Suprapubic skin (tissue), 4 donors: ENCODE measurements around the gene TSPAN14. TPM values are rescaled to one million over a fixed set of nuclear protein-coding genes. Genes with fewer than 3 reads are reported as not detected.
A peak's percentile ranks its signal among the peaks of the same experiment; 100 is the strongest.

Experiments
- DNase-seq, 2 donors: peaks; one replicate each; pipeline ENCODE4 v3.0.0-alpha.2; 2019; ENCODE audit warnings: low spot score in 2 of 2
- H3K27ac ChIP-seq: fragments of 200-600 bp; sonication (generic); one replicate; pipeline ENCODE4 v1.5.1; 2019
- H3K27me3 ChIP-seq: fragments of 200-600 bp; sonication (generic); one replicate; pipeline ENCODE4 v1.5.1; 2019
- H3K36me3 ChIP-seq: fragments of 200-600 bp; sonication (generic); one replicate; pipeline ENCODE4 v1.5.1; 2019
- H3K4me1 ChIP-seq: fragments of 200-600 bp; sonication (generic); one replicate; pipeline ENCODE4 v1.5.1; 2019
- H3K4me3 ChIP-seq: fragments of 200-600 bp; sonication (generic); one replicate; pipeline ENCODE4 v1.5.1; 2019; ENCODE audit warnings: mild to moderate bottlenecking
- H3K9me3 ChIP-seq: fragments of 200-600 bp; sonication (generic); one replicate; pipeline ENCODE4 v1.5.1; 2019
- CTCF ChIP-seq, 2 donors: fragments of 200-600 bp in 1 of 2; fragments of 450-650 bp in 1 of 2; sonication (generic) in 1 of 2; IDR thresholded peaks; one replicate each; pipeline ENCODE4 v1.5.1; 2016 to 2019; ENCODE audit warnings: antibody characterized with exemption in 2 of 2, mild to moderate bottlenecking in 1 of 2, moderate library complexity in 1 of 2
- EP300 ChIP-seq: sonication (generic); formaldehyde crosslinking; IDR thresholded peaks from one replicate; pipeline ENCODE4 v1.6.1; 2017; ENCODE audit warnings: antibody characterized with exemption
- POLR2A ChIP-seq, 2 donors: fragments of 450-650 bp; IDR thresholded peaks; one replicate each; pipeline ENCODE4 v1.6.1; 2017; ENCODE audit warnings: antibody characterized with exemption in 2 of 2, mild to moderate bottlenecking in 2 of 2, moderate library complexity in 2 of 2
- POLR2AphosphoS5 ChIP-seq, 3 donors: sonication (generic); formaldehyde crosslinking; IDR thresholded peaks; one replicate each; pipeline ENCODE4 v1.6.1; 2017; ENCODE audit warnings: antibody characterized with exemption in 3 of 3
- WGBS: methylation state at CpG from one replicate; pipeline ENCODE4 v1.1.5; 2018; 5-methylcytosine and 5-hydroxymethylcytosine counted together
- total RNA-seq, 4 donors: library from RNA; depleted of rRNA; stranded (reverse); fragments of >200 nt; gene quantifications; one replicate each; pipeline ENCODE4 v1.1.0, GENCODE V29; 2016

The TSPAN14 gene
- total RNA-seq, 4 donors from 2014 or later: 99.7 to 145 (median 122) TPM

- Histone ChIP-seq H3K36me3 (no peaks in the 10 kb centered on the region), H3K27me3 (no peaks in the 10 kb centered on the region), H3K9me3 (no peaks in the 10 kb centered on the region), H3K4me1 (peaks cover 47% of the 10 kb centered on the region), H3K27ac (peak overlapping the region; percentile 91), H3K4me3 (peak overlapping the region; percentile 92)
- TF ChIP-seq EP300: no peak
- no peak for TF ChIP-seq CTCF (IDR thresholded peaks at IDR 0.05)
- no peak for TF ChIP-seq POLR2AphosphoS5 (IDR thresholded peaks at IDR 0.05)
- TF ChIP-seq POLR2A (IDR thresholded peaks at IDR 0.05): no peak
- WGBS: 26% methylated on average over 23 of the region's 23 CpGs
- DNase-seq: no peak
Measured at GRCh38 chr10:80453056-80453841, 861 bp upstream of the TSPAN14 start.

- Histone ChIP-seq H3K27ac (peak overlapping the region; percentile 99), H3K4me3 (peak overlapping the region; percentile 92), H3K36me3 (no peaks in the 10 kb centered on the region), H3K9me3 (no peaks in the 10 kb centered on the region), H3K27me3 (no peaks in the 10 kb centered on the region), H3K4me1 (peaks cover 60% of the 10 kb centered on the region)
- TF ChIP-seq POLR2A (IDR thresholded peaks at IDR 0.05): no peak
- TF ChIP-seq POLR2AphosphoS5 (IDR thresholded peaks at IDR 0.05): no peak
- no peak for TF ChIP-seq EP300
- no peak for TF ChIP-seq CTCF (IDR thresholded peaks at IDR 0.05)
- WGBS: 0% methylated on average over 1 of the region's 81 CpGs
- peak in 1 of 2 donors; percentile 76 for DNase-seq
Measured at GRCh38 chr10:80454513-80455460, 677 bp downstream of the TSPAN14 start.

- Histone ChIP-seq H3K4me3 (peak overlapping the region; percentile 92), H3K9me3 (no peaks in the 10 kb centered on the region), H3K27me3 (no peaks in the 10 kb centered on the region), H3K27ac (peak overlapping the region; percentile 99), H3K4me1 (peaks cover 69% of the 10 kb centered on the region), H3K36me3 (no peaks in the 10 kb centered on the region)
- TF ChIP-seq EP300 (no peak), CTCF (IDR thresholded peaks at IDR 0.05) (no peak), POLR2AphosphoS5 (IDR thresholded peaks at IDR 0.05) (no peak)
- DNase-seq: no peak
- WGBS: 61% methylated on average over 10 of the region's 13 CpGs
Measured at GRCh38 chr10:80455461-80456349, 1.6 kb downstream of the TSPAN14 start.

DNA sequence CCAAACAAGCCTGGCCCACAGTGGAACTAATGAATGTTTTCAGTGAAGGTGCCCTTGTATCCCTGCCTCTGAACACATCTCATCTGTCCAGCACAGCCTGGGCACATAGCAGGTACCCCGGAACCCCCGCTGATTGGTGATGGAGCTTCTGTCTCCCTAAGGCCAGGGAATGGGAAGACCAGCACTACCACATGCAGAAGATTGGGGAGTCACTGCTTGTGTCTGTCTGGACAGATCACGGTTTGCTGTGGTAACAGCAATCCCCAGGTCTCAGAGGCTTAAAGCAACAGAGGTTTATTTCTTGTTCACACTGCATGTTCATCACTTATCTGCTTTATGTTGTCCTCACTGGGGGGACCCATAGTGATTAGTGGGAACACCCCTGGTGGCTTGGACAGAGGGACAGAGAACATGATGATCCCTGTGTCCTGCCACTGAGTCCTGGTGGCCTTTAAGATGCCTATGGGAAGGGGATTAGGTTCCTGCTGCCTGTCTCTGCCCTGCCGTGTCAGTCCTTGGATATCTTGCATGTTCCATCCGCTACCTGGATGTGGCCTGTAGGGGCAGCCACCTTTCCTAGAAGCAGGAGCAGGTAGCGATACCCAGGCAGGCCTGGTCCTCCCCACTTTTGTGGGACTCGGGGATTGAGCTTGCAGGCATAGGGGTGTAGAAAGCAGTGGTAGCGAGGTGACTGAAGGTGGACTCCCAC, 3.6 kb downstream of the TSPAN14 start:
- TF ChIP-seq CTCF (IDR thresholded peaks at IDR 0.05) (no peak), POLR2AphosphoS5 (IDR thresholded peaks at IDR 0.05) (no peak), POLR2A (IDR thresholded peaks at IDR 0.05) (no peak), EP300 (no peak)
- 63% methylated on average over 6 of the region's 8 CpGs for WGBS
- Histone ChIP-seq H3K9me3 (no peaks in the 10 kb centered on the region), H3K27ac (peak overlapping the region; percentile 88), H3K36me3 (no peaks in the 10 kb centered on the region), H3K27me3 (no peaks in the 10 kb centered on the region), H3K4me3 (peak overlapping the region; percentile 92), H3K4me1 (peaks cover 86% of the 10 kb centered on the region)
- no peak for DNase-seq
